Stomach smooth muscle (tissue), 2 donors: ENCODE results near the gene PAQR4.
"Not testable (repeated sequence)": the region's sequence is repeated elsewhere in the genome, so short reads cannot be mapped to it uniquely, and the experiment has no call there.

Source experiments
- H3K27ac ChIP-seq: one replicate; pipeline ENCODE4 v1.7.0; 2013; ENCODE audit warnings: mild to moderate bottlenecking, low read length, inconsistent platforms
- H3K27me3 ChIP-seq, 2 donors: one replicate each; pipeline ENCODE4 v1.7.0; 2013; ENCODE audit warnings: low read length in 2 of 2; ENCODE audit not compliant: insufficient read depth in 2 of 2, control insufficient read depth in 1 of 2
- H3K36me3 ChIP-seq, 2 donors: one replicate each; pipeline ENCODE4 v1.7.0; 2013; ENCODE audit warnings: low read length in 2 of 2; ENCODE audit not compliant: control insufficient read depth in 2 of 2, insufficient read depth in 2 of 2
- H3K4me1 ChIP-seq: one replicate; pipeline ENCODE4 v1.7.0; 2013; ENCODE audit warnings: low read length; ENCODE audit not compliant: control insufficient read depth, insufficient read depth
- H3K4me3 ChIP-seq, 2 donors: one replicate each; pipeline ENCODE4 v1.7.0; 2013; ENCODE audit warnings: low read length in 2 of 2
- H3K9ac ChIP-seq, 2 donors: one replicate each; pipeline ENCODE4 v1.7.0; 2013; ENCODE audit warnings: low read length in 2 of 2, mild to moderate bottlenecking in 1 of 2
- H3K9me3 ChIP-seq, 2 donors: one replicate each; pipeline ENCODE4 v1.7.0; 2013; ENCODE audit warnings: low read length in 2 of 2; ENCODE audit not compliant: control insufficient read depth in 2 of 2
- donor health status: healthy.
- donor health status: Pancreatic carcinoma.

Gene PAQR4

GRCh38 chr16:2930236-2930635 lies 38.9 kb upstream of the PAQR4 start:
- Histone ChIP-seq H3K36me3 (peaks cover 1 to 29% of the 10 kb centered on the region in 2 donors), H3K4me1 (no peaks in the 10 kb centered on the region), H3K27me3 (no peaks in the 10 kb centered on the region), H3K4me3 (no peak overlapping the region), H3K9ac (no peak overlapping the region), H3K9me3 (no peaks in the 10 kb centered on the region), H3K27ac (no peak overlapping the region)

- peaks cover 6 to 32% of the 10 kb centered on the region in 2 donors for H3K36me3 ChIP-seq
- not testable (repeated sequence) for H3K27ac ChIP-seq, H3K9ac ChIP-seq, H3K4me1 ChIP-seq, H3K27me3 ChIP-seq, H3K9me3 ChIP-seq, H3K4me3 ChIP-seq
Observed at GRCh38 chr16:2931231-2931914, 37.8 kb upstream of the PAQR4 start.

- Histone ChIP-seq H3K27ac (no peak overlapping the region), H3K9me3 (no peaks in the 10 kb centered on the region), H3K4me3 (no peak overlapping the region), H3K27me3 (no peaks in the 10 kb centered on the region), H3K9ac (no peak overlapping the region), H3K36me3 (peaks cover 6 to 42% of the 10 kb centered on the region in 2 donors), H3K4me1 (no peaks in the 10 kb centered on the region)
Observed at GRCh38 chr16:2933136-2933535, 36.0 kb upstream of the PAQR4 start.

- no peaks in the 10 kb centered on the region for H3K27me3 ChIP-seq
- no peak overlapping the region for H3K27ac ChIP-seq
- no peaks in the 10 kb centered on the region for H3K9me3 ChIP-seq
- peaks cover 6 to 44% of the 10 kb centered on the region in 2 donors for H3K36me3 ChIP-seq
- no peaks in the 10 kb centered on the region for H3K4me1 ChIP-seq
- H3K4me3 ChIP-seq = no peak overlapping the region
- no peak overlapping the region for H3K9ac ChIP-seq
Observed at GRCh38 chr16:2933701-2934100, 35.4 kb upstream of the PAQR4 start.

GRCh38 chr16:2934450-2934849 lies 34.7 kb upstream of the PAQR4 start:
- Histone ChIP-seq H3K36me3 (peaks cover 6 to 49% of the 10 kb centered on the region in 2 donors), H3K4me1 (no peaks in the 10 kb centered on the region), H3K27ac (no peak overlapping the region), H3K9ac (no peak overlapping the region), H3K4me3 (no peak overlapping the region), H3K9me3 (no peaks in the 10 kb centered on the region), H3K27me3 (no peaks in the 10 kb centered on the region)

- H3K27me3 ChIP-seq = no peaks in the 10 kb centered on the region
- no peak overlapping the region for H3K9ac ChIP-seq
- peaks cover 14 to 55% of the 10 kb centered on the region in 2 donors for H3K36me3 ChIP-seq
- H3K9me3 ChIP-seq = no peaks in the 10 kb centered on the region
- H3K27ac ChIP-seq = no peak overlapping the region
- H3K4me1 ChIP-seq = no peaks in the 10 kb centered on the region
- H3K4me3 ChIP-seq = no peak overlapping the region
Observed at GRCh38 chr16:2936436-2937011, 32.6 kb upstream of the PAQR4 start.

GRCh38 chr16:2937170-2937569 lies 32.0 kb upstream of the PAQR4 start:
- Histone ChIP-seq H3K9me3 (no peaks in the 10 kb centered on the region), H3K4me3 (no peak overlapping the region), H3K27me3 (no peaks in the 10 kb centered on the region), H3K36me3 (peaks cover 14 to 57% of the 10 kb centered on the region in 2 donors), H3K4me1 (no peaks in the 10 kb centered on the region), H3K27ac (no peak overlapping the region), H3K9ac (no peak overlapping the region)

GRCh38 chr16:2938206-2938605 lies 30.9 kb upstream of the PAQR4 start:
- Histone ChIP-seq H3K9ac (no peak overlapping the region), H3K27ac (no peak overlapping the region), H3K27me3 (no peaks in the 10 kb centered on the region), H3K4me1 (no peaks in the 10 kb centered on the region), H3K36me3 (peaks cover 19 to 64% of the 10 kb centered on the region in 2 donors), H3K9me3 (no peaks in the 10 kb centered on the region), H3K4me3 (no peak overlapping the region)

GRCh38 chr16:2939968-2940367 lies 29.2 kb upstream of the PAQR4 start:
- no peaks in the 10 kb centered on the region for H3K4me1 ChIP-seq
- H3K36me3 ChIP-seq = peaks cover 19 to 56% of the 10 kb centered on the region in 2 donors
- no peak overlapping the region for H3K9ac ChIP-seq
- H3K27ac ChIP-seq = no peak overlapping the region
- H3K4me3 ChIP-seq = no peak overlapping the region
- no peaks in the 10 kb centered on the region for H3K27me3 ChIP-seq
- no peaks in the 10 kb centered on the region for H3K9me3 ChIP-seq

GRCh38 chr16:2942045-2942444 lies 27.1 kb upstream of the PAQR4 start:
- no peak overlapping the region for H3K4me3 ChIP-seq
- no peak overlapping the region for H3K9ac ChIP-seq
- no peak overlapping the region for H3K27ac ChIP-seq
- H3K27me3 ChIP-seq = no peaks in the 10 kb centered on the region
- H3K9me3 ChIP-seq = no peaks in the 10 kb centered on the region
- peaks cover 17 to 51% of the 10 kb centered on the region in 2 donors for H3K36me3 ChIP-seq
- no peaks in the 10 kb centered on the region for H3K4me1 ChIP-seq

GRCh38 chr16:2943716-2944115 lies 25.4 kb upstream of the PAQR4 start:
- not testable (repeated sequence) for H3K9me3 ChIP-seq, H3K27me3 ChIP-seq, H3K9ac ChIP-seq, H3K4me1 ChIP-seq, H3K4me3 ChIP-seq, H3K27ac ChIP-seq
- H3K36me3 ChIP-seq = peaks cover 17 to 44% of the 10 kb centered on the region in 2 donors
